ENCODE data around the gene SCTR. TPM values are rescaled to one million over a fixed set of nuclear protein-coding genes. Genes with fewer than 3 reads are reported as not detected.
A peak's percentile ranks its signal among the peaks of the same experiment; 100 is the strongest.

SCTR gene
- total and polyA plus RNA-seq, 2 of the 13 experiments (the other 11 are each of a cell fraction or from before 2014, with no cell fraction given) = not detected

DNA sequence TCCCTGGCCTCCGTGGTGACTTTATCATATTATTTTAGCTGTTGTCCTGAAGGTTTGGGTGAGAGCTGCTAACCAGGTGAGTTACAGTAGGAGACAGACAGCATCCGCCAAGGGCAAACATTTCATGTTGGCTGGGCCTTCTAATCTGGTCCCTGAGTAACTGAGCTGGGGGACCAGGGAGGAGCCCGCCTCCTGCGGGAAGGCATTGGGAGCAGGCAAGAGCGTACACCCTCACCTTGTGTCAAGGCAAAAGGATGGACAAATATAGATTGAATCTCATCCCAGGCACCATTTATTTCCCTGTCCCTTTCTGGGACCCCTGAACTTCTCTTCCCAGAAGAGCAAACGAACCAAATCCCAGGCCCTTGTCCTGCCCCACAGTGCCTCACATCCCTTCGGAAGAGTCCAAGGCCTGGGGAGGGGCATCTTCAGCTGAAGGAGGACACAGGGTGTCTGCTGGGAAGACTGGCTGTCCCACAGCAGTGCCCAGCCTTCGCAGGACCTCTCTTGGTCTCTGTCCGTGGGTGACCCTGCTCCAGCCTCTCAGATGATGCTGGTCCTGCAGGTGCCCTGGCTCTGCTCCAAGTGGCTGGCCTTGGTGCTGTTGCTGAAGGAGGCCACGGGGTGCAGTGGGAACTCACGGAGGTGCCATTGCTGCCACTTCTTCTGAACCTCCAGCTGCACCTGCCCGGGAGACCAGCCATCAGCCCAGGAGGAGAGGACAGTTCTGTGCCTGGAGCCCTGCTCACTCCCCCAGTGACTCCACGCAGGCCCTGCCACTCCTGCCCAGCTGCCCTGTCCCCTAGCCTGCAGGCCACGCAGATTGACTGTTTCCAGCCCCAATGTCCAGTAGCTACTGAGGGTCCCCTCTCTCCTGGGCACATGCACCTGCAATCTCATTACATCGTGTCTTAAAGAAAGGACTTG, 84.4 kb downstream of the SCTR start (continued):
- TF ChIP-seq, protein P1, sequence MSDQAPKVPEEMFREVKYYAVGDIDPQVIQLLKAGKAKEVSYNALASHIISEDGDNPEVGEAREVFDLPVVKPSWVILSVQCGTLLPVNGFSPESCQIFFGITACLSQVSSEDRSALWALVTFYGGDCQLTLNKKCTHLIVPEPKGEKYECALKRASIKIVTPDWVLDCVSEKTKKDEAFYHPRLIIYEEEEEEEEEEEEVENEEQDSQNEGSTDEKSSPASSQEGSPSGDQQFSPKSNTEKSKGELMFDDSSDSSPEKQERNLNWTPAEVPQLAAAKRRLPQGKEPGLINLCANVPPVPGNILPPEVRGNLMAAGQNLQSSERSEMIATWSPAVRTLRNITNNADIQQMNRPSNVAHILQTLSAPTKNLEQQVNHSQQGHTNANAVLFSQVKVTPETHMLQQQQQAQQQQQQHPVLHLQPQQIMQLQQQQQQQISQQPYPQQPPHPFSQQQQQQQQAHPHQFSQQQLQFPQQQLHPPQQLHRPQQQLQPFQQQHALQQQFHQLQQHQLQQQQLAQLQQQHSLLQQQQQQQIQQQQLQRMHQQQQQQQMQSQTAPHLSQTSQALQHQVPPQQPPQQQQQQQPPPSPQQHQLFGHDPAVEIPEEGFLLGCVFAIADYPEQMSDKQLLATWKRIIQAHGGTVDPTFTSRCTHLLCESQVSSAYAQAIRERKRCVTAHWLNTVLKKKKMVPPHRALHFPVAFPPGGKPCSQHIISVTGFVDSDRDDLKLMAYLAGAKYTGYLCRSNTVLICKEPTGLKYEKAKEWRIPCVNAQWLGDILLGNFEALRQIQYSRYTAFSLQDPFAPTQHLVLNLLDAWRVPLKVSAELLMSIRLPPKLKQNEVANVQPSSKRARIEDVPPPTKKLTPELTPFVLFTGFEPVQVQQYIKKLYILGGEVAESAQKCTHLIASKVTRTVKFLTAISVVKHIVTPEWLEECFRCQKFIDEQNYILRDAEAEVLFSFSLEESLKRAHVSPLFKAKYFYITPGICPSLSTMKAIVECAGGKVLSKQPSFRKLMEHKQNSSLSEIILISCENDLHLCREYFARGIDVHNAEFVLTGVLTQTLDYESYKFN (CRISPR knock-in tag; conservative IDR thresholded peaks at IDR 0.05) = no peak
- TF ChIP-seq ZNF749 (CRISPR knock-in tag; IDR thresholded peaks at IDR 0.05; ENCODE audit: borderline replicate concordance) (no peak), ERF (CRISPR knock-in tag; IDR thresholded peaks at IDR 0.05) (no peak), NR2C2 (CRISPR knock-in tag; IDR thresholded peaks at IDR 0.05; ENCODE audit: borderline replicate concordance) (no peak), ZSCAN30 (CRISPR knock-in tag; IDR thresholded peaks at IDR 0.05) (no peak), IKZF4 (CRISPR knock-in tag; IDR thresholded peaks at IDR 0.05; ENCODE audit: borderline replicate concordance, low read depth, not compliant biosample characterization) (no peak), TEAD3 (CRISPR knock-in tag; optimal IDR thresholded peaks at IDR 0.05; ENCODE audit: borderline replicate concordance) (peak; percentile 30), ZNF619 (CRISPR knock-in tag; IDR thresholded peaks at IDR 0.05) (0 out of 2 replicates have a peak, but pooled peaks have one; percentile 18), GABPA (IDR thresholded peaks at IDR 0.05; ENCODE audit: low read depth, low read length) (no peak), GABPA (CRISPR knock-in tag; IDR thresholded peaks at IDR 0.05; ENCODE audit: low read depth) (no peak), ATF2 (CRISPR knock-in tag; IDR thresholded peaks at IDR 0.05) (no peak), PITX1 (CRISPR knock-in tag; IDR thresholded peaks at IDR 0.05) (no peak), YEATS2 (CRISPR knock-in tag; IDR thresholded peaks at IDR 0.05; ENCODE audit: borderline replicate concordance) (peak; percentile 29; the same call in 1 of the 2 replicates), SIN3B (IDR thresholded peaks at IDR 0.05; ENCODE audit: low read length) (no peak), YY1 (IDR thresholded peaks at IDR 0.05; ENCODE audit: insufficient read depth, insufficient replicate concordance, low read depth, low read length) (no peak), DR1 (CRISPR knock-in tag; IDR thresholded peaks at IDR 0.05) (no peak), HOXD1 (CRISPR knock-in tag; IDR thresholded peaks at IDR 0.05) (no peak), SNAPC2 (CRISPR knock-in tag; IDR thresholded peaks at IDR 0.05) (no peak), SRSF4 (IDR thresholded peaks at IDR 0.05; ENCODE audit: low read depth, low read length, poor library complexity, severe bottlenecking) (no peak), ZNF362 (CRISPR knock-in tag; IDR thresholded peaks at IDR 0.05; ENCODE audit: borderline replicate concordance) (no peak), ZNF740 (CRISPR knock-in tag; IDR thresholded peaks at IDR 0.05) (no peak), MIXL1 (CRISPR knock-in tag; IDR thresholded peaks at IDR 0.05) (no peak)
- TF ChIP-seq, protein P2, sequence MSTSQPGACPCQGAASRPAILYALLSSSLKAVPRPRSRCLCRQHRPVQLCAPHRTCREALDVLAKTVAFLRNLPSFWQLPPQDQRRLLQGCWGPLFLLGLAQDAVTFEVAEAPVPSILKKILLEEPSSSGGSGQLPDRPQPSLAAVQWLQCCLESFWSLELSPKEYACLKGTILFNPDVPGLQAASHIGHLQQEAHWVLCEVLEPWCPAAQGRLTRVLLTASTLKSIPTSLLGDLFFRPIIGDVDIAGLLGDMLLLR (CRISPR knock-in tag; IDR thresholded peaks at IDR 0.05) = no peak
